SK-N-SH (cell line): ENCODE measurements around the gene LY6G6D. TPM values are rescaled to one million over a fixed set of nuclear protein-coding genes. Genes with fewer than 3 reads are reported as not detected.

ENCODE experiments used
- CTCF ChIA-PET: fragments of 300-600, 350-600 bp; formaldehyde crosslinking; extraction: SDS; loops from one replicate; lab custom pipeline; 2021; lab: Yijun Ruan, JAX
- POLR2A ChIA-PET: fragments of 350-600 bp; sonication (Branson Sonifier 250); formaldehyde crosslinking; extraction: SDS; loops from one replicate; lab custom pipeline; 2020; ENCODE audit warnings: antibody characterized with exemption, inconsistent platforms; lab: Yijun Ruan, JAX
- DNase-seq: peaks from one replicate; pipeline ENCODE4 v3.0.0; 2012
- H2AFZ ChIP-seq: fragments of 200-600 bp; sonication (generic); 2 replicates; pipeline ENCODE4 v1.8.1; 2016; ENCODE audit warnings: antibody characterized with exemption, mild to moderate bottlenecking, low read depth
- H3F3A ChIP-seq: fragments of 200-600 bp; sonication (generic); replicated peaks from 2 replicates; pipeline ENCODE3; 2016; ENCODE audit warnings: antibody characterized with exemption, mild to moderate bottlenecking; ENCODE audit not compliant: insufficient read depth
- H3K27ac ChIP-seq, 2 experiments: fragments of 200-500 bp in 1 of 2; fragments of 200-600 bp in 1 of 2; sonication (Bioruptor generic) in 1 of 2; sonication (generic), shearing (Covaris generic) in 1 of 2; 2 replicates each; pipeline versions ENCODE4 v1.5.1 to v1.6.1; 2014 to 2016; ENCODE audit warnings: low read depth in 2 of 2, inconsistent platforms in 1 of 2, low read length in 1 of 2, mild to moderate bottlenecking in 1 of 2, mixed read lengths in 1 of 2
- H3K27me3 ChIP-seq: fragments of 200-600 bp; sonication (generic), shearing (Covaris generic); 2 replicates; pipeline ENCODE4 v1.6.1; 2016; ENCODE audit warnings: mixed run types; ENCODE audit not compliant: insufficient read depth
- H3K36me3 ChIP-seq, 2 experiments: fragments of 200-500 bp in 1 of 2; fragments of 200-600 bp in 1 of 2; sonication (Bioruptor generic) in 1 of 2; sonication (generic) in 1 of 2; replicated peaks in 1 of 2; 2 replicates each; pipeline versions ENCODE3 to v1.5.1; 2014 to 2016; ENCODE audit warnings: low read length in 1 of 2, mild to moderate bottlenecking in 1 of 2; ENCODE audit not compliant: insufficient read depth in 2 of 2, control insufficient read depth in 1 of 2
- H3K4me1 ChIP-seq, 2 experiments: fragments of 200-500 bp in 1 of 2; fragments of 200-600 bp in 1 of 2; sonication (Bioruptor generic) in 1 of 2; sonication (generic), shearing (Covaris generic) in 1 of 2; 2 replicates each; pipeline versions ENCODE4 v1.5.1 to v1.6.1; 2014 to 2016; ENCODE audit warnings: low read depth in 1 of 2, low read length in 1 of 2, mixed run types in 1 of 2; ENCODE audit not compliant: insufficient read depth in 2 of 2, control insufficient read depth in 1 of 2
- H3K4me2 ChIP-seq: fragments of 200-600 bp; sonication (generic), shearing (Covaris generic); 2 replicates; pipeline ENCODE4 v1.6.1; 2017; ENCODE audit warnings: mixed run types
- H3K4me3 ChIP-seq, 2 experiments: fragments of 200-500 bp in 1 of 2; fragments of 200-600 bp in 1 of 2; sonication (Bioruptor generic) in 1 of 2; sonication (generic), shearing (Covaris generic) in 1 of 2; 2 replicates each; pipeline versions ENCODE4 v1.5.1 to v1.8.1; 2014 to 2016; ENCODE audit warnings: low read depth in 2 of 2, inconsistent platforms in 1 of 2, low read length in 1 of 2, mild to moderate bottlenecking in 1 of 2, mixed read lengths in 1 of 2, moderate library complexity in 1 of 2
- H3K79me2 ChIP-seq: fragments of 200-600 bp; sonication (generic); 2 replicates; pipeline ENCODE4 v1.8.1; 2017; ENCODE audit warnings: mild to moderate bottlenecking; ENCODE audit not compliant: insufficient read depth
- H3K9ac ChIP-seq: fragments of 200-600 bp; sonication (generic); 2 replicates; pipeline ENCODE4 v1.6.1; 2017; ENCODE audit warnings: mixed run types
- H3K9me2 ChIP-seq: fragments of 200-600 bp; sonication (generic); 2 replicates; pipeline ENCODE4 v1.6.1; 2017; ENCODE audit warnings: mixed run types
- H3K9me3 ChIP-seq: fragments of 200-600 bp; sonication (generic); 2 replicates; pipeline ENCODE4 v1.6.1; 2017; ENCODE audit warnings: mixed run types, mild to moderate bottlenecking, moderate library complexity
- H4K20me1 ChIP-seq: fragments of 200-600 bp; sonication (generic); 2 replicates; pipeline ENCODE4 v1.6.1; 2017; ENCODE audit warnings: mild to moderate bottlenecking, mixed run types; ENCODE audit not compliant: insufficient read depth
- CHD2 ChIP-seq: fragments of 150-350 bp; IDR thresholded peaks from 2 replicates; pipeline ENCODE4 v1.6.1; 2018; ENCODE audit warnings: low read length; ENCODE audit not compliant: partially characterized antibody
- ELF1 ChIP-seq: IDR thresholded peaks from 2 replicates; pipeline ENCODE4 v1.4.0; 2012
- EZH2phosphoT487 ChIP-seq: fragments of 200-600 bp; sonication (generic); IDR thresholded peaks from 2 replicates; pipeline ENCODE4 v1.6.1; 2017; ENCODE audit warnings: low read depth, mixed run types, mild to moderate bottlenecking, antibody characterized with exemption, moderate library complexity, borderline replicate concordance
- FOSL2 ChIP-seq: IDR thresholded peaks from 2 replicates; pipeline ENCODE4 v1.4.0; 2012; ENCODE audit warnings: low read depth, mild to moderate bottlenecking, moderate library complexity, borderline replicate concordance
- FOXJ3 ChIP-seq: sonication (generic); formaldehyde crosslinking; IDR thresholded peaks from 2 replicates; pipeline ENCODE4 v1.5.1; 2020; ENCODE audit warnings: mild to moderate bottlenecking, missing genetic modification reagents
- GABPA ChIP-seq: IDR thresholded peaks from 2 replicates; pipeline ENCODE4 v1.4.0; 2012; ENCODE audit warnings: low read depth, mild to moderate bottlenecking
- RAD21 ChIP-seq: IDR thresholded peaks from 2 replicates; pipeline ENCODE4 v1.6.1; 2012; ENCODE audit warnings: mild to moderate bottlenecking, low read length
- RCOR1 ChIP-seq: fragments of 150-350 bp; IDR thresholded peaks from 2 replicates; pipeline ENCODE4 v1.6.1; 2017; ENCODE audit warnings: antibody characterized with exemption, low read length
- REST ChIP-seq: IDR thresholded peaks from 2 replicates; pipeline ENCODE4 v1.6.1; 2012; ENCODE audit warnings: mild to moderate bottlenecking, low read depth, low read length, moderate library complexity
- RFX5 ChIP-seq: IDR thresholded peaks from 2 replicates; pipeline ENCODE4 v1.6.1; 2012; ENCODE audit warnings: mild to moderate bottlenecking, improper control_type of control experiment, low read length
- RXRA ChIP-seq: IDR thresholded peaks from 2 replicates; pipeline ENCODE4 v1.4.0; 2012; ENCODE audit warnings: low read depth, mild to moderate bottlenecking, borderline replicate concordance
- SIN3A ChIP-seq: IDR thresholded peaks from 2 replicates; pipeline ENCODE4 v1.6.1; 2012; ENCODE audit warnings: low read depth, mild to moderate bottlenecking, low read length, moderate library complexity, borderline replicate concordance
- SMC3 ChIP-seq: IDR thresholded peaks from 2 replicates; pipeline ENCODE4 v1.6.1; 2012; ENCODE audit warnings: low read depth, low read length, improper control_type of control experiment
- TAF1 ChIP-seq: IDR thresholded peaks from 2 replicates; pipeline ENCODE4 v1.6.1; 2012; ENCODE audit warnings: low read depth, mild to moderate bottlenecking, low read length, moderate library complexity, borderline replicate concordance
- TCF12 ChIP-seq: IDR thresholded peaks from 2 replicates; pipeline ENCODE4 v1.4.0; 2012
- USF1 ChIP-seq: IDR thresholded peaks from 2 replicates; pipeline ENCODE4 v1.4.0; 2012; ENCODE audit warnings: low read depth, borderline replicate concordance
- YY1 ChIP-seq: IDR thresholded peaks from 2 replicates; pipeline ENCODE4 v1.4.0; 2012; ENCODE audit warnings: low read depth, mild to moderate bottlenecking
- WGBS: methylation state at CpG from one replicate; pipeline ENCODE4 v1.1.6; 2017; ENCODE audit warnings: low lambda C conversion rate; 5-methylcytosine and 5-hydroxymethylcytosine counted together
- polyA plus RNA-seq, 3 experiments: library from polyadenylated mRNA; depleted of rRNA; stranded (reverse); fragments of >200 nt; gene quantifications; 2 replicates each; pipeline ENCODE4 v1.2.3, GENCODE V29; 2012
- TF ChIP-seq, protein P1 (sequence below): IDR thresholded peaks from 2 replicates; pipeline ENCODE4 v1.4.0; 2012; ENCODE audit warnings: low read depth
- TF ChIP-seq, protein P2 (sequence below): fragments of 200-600 bp; sonication (generic); IDR thresholded peaks from 2 replicates; pipeline ENCODE4 v1.6.1; 2017; ENCODE audit warnings: antibody characterized with exemption, mild to moderate bottlenecking, moderate library complexity

Gene LY6G6D
- polyA plus RNA-seq, 1 of the 3 experiments (the other 2 are of a cell fraction), result not detected

DNA sequence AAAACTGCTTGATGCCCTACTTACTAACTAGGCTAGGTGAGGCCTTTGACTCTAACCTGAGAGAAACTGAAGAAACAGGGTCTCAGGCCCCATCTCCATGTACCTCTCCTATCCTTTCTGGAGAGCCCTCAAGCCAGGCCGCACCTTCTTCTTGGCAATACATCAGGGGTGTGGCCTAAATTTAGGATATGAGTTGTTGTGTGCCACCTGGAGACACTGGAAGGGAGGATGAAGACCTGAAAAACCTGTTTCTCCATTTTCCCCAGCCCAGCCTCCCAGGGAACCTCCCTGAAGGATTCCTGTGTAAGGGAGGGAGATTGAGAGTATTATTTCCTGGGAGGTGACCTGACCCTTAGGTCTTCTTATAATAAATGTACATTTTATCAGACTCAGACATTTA is 3.1 kb downstream of the LY6G6D start:
- no peak overlapping the region for H3K4me3 ChIP-seq
- TF ChIP-seq TAF1, result no peak
- no peak for TF ChIP-seq GABPA
- TF ChIP-seq, all 33 proteins: peak for 0
- Histone ChIP-seq H3F3A (peaks cover 3% of the 10 kb centered on the region), H3K36me3 (no peaks in the 10 kb centered on the region), H3K27ac (no peak overlapping the region), H3K79me2 (no peaks in the 10 kb centered on the region), H3K27me3 (no peaks in the 10 kb centered on the region), H3K4me1 (no peaks in the 10 kb centered on the region), H3K9me2 (no peaks in the 10 kb centered on the region), H3K9ac (no peak overlapping the region), H3K9me3 (no peaks in the 10 kb centered on the region), H4K20me1 (no peaks in the 10 kb centered on the region), H2AFZ (no peak overlapping the region), H3K4me2 (no peak overlapping the region)
- no CpG with 5 or more reads among the region's 1 CpG for WGBS
- ChIA-PET POLR2A (no interaction called here), CTCF (interaction anchor here (0.6 kb wide), 1 partner anchor 72 kb away, joined by 3 read pairs; no protein-coding TSS in a partner anchor)
- DNase-seq, result no peak

DNA sequence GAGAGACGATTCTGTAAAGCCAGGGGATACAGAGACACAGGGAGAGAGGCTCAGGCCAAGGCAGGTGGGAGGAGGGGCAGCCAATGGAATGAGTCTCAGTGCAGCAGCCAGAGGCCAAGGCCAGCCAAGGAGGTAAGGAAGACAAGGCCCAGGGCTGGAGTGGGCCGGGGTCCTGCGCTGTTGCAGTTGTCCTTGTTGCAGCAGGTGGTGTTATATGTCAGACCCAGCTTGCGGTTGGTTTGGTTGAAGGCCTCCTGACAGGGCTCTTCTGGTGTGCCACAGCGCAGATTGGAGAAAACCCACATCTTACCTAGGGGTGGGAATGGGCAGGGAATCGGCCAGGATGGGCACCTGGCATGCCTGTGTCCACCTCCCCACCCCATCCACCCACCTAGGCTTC is 3.9 kb downstream of the LY6G6D start:
- TF ChIP-seq CHD2 (no peak), YY1 (no peak), FOXJ3 (CRISPR knock-in tag) (no peak), RCOR1 (no peak), SMC3 (no peak), SIN3A (no peak), RAD21 (no peak), EZH2phosphoT487 (no peak), TCF12 (no peak), FOSL2 (no peak), RFX5 (no peak), TAF1 (no peak), REST (no peak), ELF1 (no peak), USF1 (no peak), RXRA (no peak)
- TF ChIP-seq, protein P1, sequence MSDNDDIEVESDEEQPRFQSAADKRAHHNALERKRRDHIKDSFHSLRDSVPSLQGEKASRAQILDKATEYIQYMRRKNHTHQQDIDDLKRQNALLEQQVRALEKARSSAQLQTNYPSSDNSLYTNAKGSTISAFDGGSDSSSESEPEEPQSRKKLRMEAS, result no peak
- TF ChIP-seq, protein P2, sequence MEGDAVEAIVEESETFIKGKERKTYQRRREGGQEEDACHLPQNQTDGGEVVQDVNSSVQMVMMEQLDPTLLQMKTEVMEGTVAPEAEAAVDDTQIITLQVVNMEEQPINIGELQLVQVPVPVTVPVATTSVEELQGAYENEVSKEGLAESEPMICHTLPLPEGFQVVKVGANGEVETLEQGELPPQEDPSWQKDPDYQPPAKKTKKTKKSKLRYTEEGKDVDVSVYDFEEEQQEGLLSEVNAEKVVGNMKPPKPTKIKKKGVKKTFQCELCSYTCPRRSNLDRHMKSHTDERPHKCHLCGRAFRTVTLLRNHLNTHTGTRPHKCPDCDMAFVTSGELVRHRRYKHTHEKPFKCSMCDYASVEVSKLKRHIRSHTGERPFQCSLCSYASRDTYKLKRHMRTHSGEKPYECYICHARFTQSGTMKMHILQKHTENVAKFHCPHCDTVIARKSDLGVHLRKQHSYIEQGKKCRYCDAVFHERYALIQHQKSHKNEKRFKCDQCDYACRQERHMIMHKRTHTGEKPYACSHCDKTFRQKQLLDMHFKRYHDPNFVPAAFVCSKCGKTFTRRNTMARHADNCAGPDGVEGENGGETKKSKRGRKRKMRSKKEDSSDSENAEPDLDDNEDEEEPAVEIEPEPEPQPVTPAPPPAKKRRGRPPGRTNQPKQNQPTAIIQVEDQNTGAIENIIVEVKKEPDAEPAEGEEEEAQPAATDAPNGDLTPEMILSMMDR, result no peak
- Histone ChIP-seq H3K9ac (no peak overlapping the region), H3K27me3 (no peaks in the 10 kb centered on the region), H3K4me3 (no peak overlapping the region), H3K4me1 (no peaks in the 10 kb centered on the region), H3K27ac (no peak overlapping the region), H3F3A (peaks cover 3% of the 10 kb centered on the region), H3K36me3 (no peaks in the 10 kb centered on the region), H4K20me1 (no peaks in the 10 kb centered on the region), H3K79me2 (no peaks in the 10 kb centered on the region), H3K4me2 (no peak overlapping the region), H3K9me3 (no peaks in the 10 kb centered on the region), H2AFZ (no peak overlapping the region), H3K9me2 (no peaks in the 10 kb centered on the region)
- CTCF ChIA-PET, result interaction anchor here (0.6 to 0.9 kb wide), 2 partner anchors 11 to 71 kb away, joined by 3 to 4 read pairs; partner anchors contain the start of gene DDAH2
- WGBS, result 40% methylated on average over 2 of the region's 6 CpGs
- POLR2A ChIA-PET, result interaction anchor here (1.0 kb wide), 1 partner anchor 111 kb away, joined by 3 read pairs; no protein-coding TSS in a partner anchor
- no peak for DNase-seq
